IMR-90 (cell line): ENCODE data around the gene KLF9. TPM values are rescaled to one million over a fixed set of nuclear protein-coding genes. Genes with fewer than 3 reads are reported as not detected.

ENCODE experiments used
- ATAC-seq: fragments of 200-7000 bp; cut with Tn5 transposase; 2 replicates; pipeline ENCODE4 v1.9.1; 2020; ENCODE audit warnings: low read depth, mild to moderate bottlenecking, moderate library complexity
- BruUV-seq: library from RNA; stranded (reverse); fragments of 400-500 nt; replicated peaks from 2 replicates; lab custom pipeline; 2021; lab: Mats Ljungman, UMichigan
- CTCF ChIA-PET: fragments of 300-600 bp; formaldehyde crosslinking; extraction: SDS; loops from one replicate; lab custom pipeline; 2021; ENCODE audit warnings: antibody characterized with exemption; lab: Yijun Ruan, JAX
- POLR2A ChIA-PET: fragments of 300-600 bp; sonication (Branson Sonifier 250); formaldehyde crosslinking; loops from one replicate; lab custom pipeline; 2022; ENCODE audit warnings: antibody characterized with exemption; ENCODE audit not compliant: unreplicated experiment; lab: Charles Lee
- DNase-seq: peaks from one replicate; pipeline ENCODE4 v3.0.0; 2013
- H2AFZ ChIP-seq: replicated peaks from 2 replicates; pipeline ENCODE3; 2013; ENCODE audit warnings: low read length, mild to moderate bottlenecking; ENCODE audit not compliant: poor library complexity
- H2AK5ac ChIP-seq: 2 replicates; pipeline ENCODE4 v1.6.1; 2013; ENCODE audit warnings: low read depth, low read length, inconsistent platforms
- H2AK9ac ChIP-seq: replicated peaks from 2 replicates; pipeline ENCODE3; 2013; ENCODE audit warnings: mild to moderate bottlenecking, low read depth, low read length, moderate library complexity; ENCODE audit not compliant: poor library complexity
- H2BK120ac ChIP-seq: 2 replicates; pipeline ENCODE4 v1.6.1; 2013; ENCODE audit warnings: low read depth, low read length, inconsistent platforms
- H2BK15ac ChIP-seq: 3 replicates; pipeline ENCODE4 v1.6.1; 2013; ENCODE audit warnings: low read depth, low read length, inconsistent platforms
- H2BK20ac ChIP-seq: 2 replicates; pipeline ENCODE4 v1.6.1; 2013; ENCODE audit warnings: low read depth, mild to moderate bottlenecking, inconsistent platforms, low read length, moderate library complexity
- H2BK5ac ChIP-seq: 2 replicates; pipeline ENCODE4 v1.6.1; 2013; ENCODE audit warnings: mild to moderate bottlenecking, low read depth, low read length, inconsistent platforms; ENCODE audit not compliant: poor library complexity, severe bottlenecking
- H3K14ac ChIP-seq: replicated peaks from 2 replicates; pipeline ENCODE4 v1.6.1; 2013; ENCODE audit warnings: low read depth, low read length, inconsistent platforms
- H3K18ac ChIP-seq: 2 replicates; pipeline ENCODE4 v1.6.1; 2013; ENCODE audit warnings: low read depth, low read length, control low read depth
- H3K23ac ChIP-seq: 2 replicates; pipeline ENCODE4 v1.6.1; 2013; ENCODE audit warnings: low read depth, low read length, inconsistent platforms
- H3K27ac ChIP-seq: 2 replicates; pipeline ENCODE4 v1.5.1; 2013; ENCODE audit warnings: mild to moderate bottlenecking, control low read depth, low read length; ENCODE audit not compliant: insufficient read depth
- H3K27me3 ChIP-seq: 2 replicates; pipeline ENCODE4 v1.6.1; 2013; ENCODE audit warnings: low read length; ENCODE audit not compliant: control insufficient read depth, insufficient read depth
- H3K36me3 ChIP-seq: 2 replicates; pipeline ENCODE4 v1.6.1; 2013; ENCODE audit warnings: low read length, mixed read lengths; ENCODE audit not compliant: control insufficient read depth, insufficient read depth
- H3K4ac ChIP-seq: 2 replicates; pipeline ENCODE4 v1.6.1; 2013; ENCODE audit warnings: low read depth, low read length, inconsistent platforms
- H3K4me1 ChIP-seq: 2 replicates; pipeline ENCODE4 v1.6.1; 2013; ENCODE audit warnings: low read length, mixed read lengths; ENCODE audit not compliant: control insufficient read depth, insufficient read depth
- H3K4me2 ChIP-seq: 2 replicates; pipeline ENCODE4 v1.6.1; 2013; ENCODE audit warnings: low read depth, mild to moderate bottlenecking, control low read depth, low read length, moderate library complexity
- H3K4me3 ChIP-seq: 2 replicates; pipeline ENCODE4 v1.5.1; 2013; ENCODE audit warnings: low read depth, mild to moderate bottlenecking, control low read depth, low read length, moderate library complexity; ENCODE audit not compliant: insufficient read depth
- H3K56ac ChIP-seq: 2 replicates; pipeline ENCODE4 v1.6.1; 2013; ENCODE audit warnings: low read length, inconsistent platforms; ENCODE audit not compliant: insufficient read depth; ENCODE audit errors: extremely low read depth
- H3K79me1 ChIP-seq, 2 experiments: 2 replicates each; pipeline ENCODE4 v1.6.1; 2013; ENCODE audit warnings: low read length in 2 of 2, inconsistent platforms in 1 of 2, low read depth in 1 of 2
- H3K9ac ChIP-seq: 2 replicates; pipeline ENCODE4 v1.6.1; 2013; ENCODE audit warnings: low read depth, low read length, control low read depth
- H3K9me1 ChIP-seq: 2 replicates; pipeline ENCODE4 v1.6.1; 2013; ENCODE audit warnings: low read length, inconsistent platforms; ENCODE audit not compliant: insufficient read depth
- H3K9me3 ChIP-seq: 2 replicates; pipeline ENCODE4 v1.6.1; 2013; ENCODE audit warnings: low read length; ENCODE audit not compliant: control insufficient read depth, insufficient read depth
- H4K20me1 ChIP-seq: 2 replicates; pipeline ENCODE4 v1.6.1; 2013; ENCODE audit warnings: low read length, inconsistent platforms; ENCODE audit not compliant: insufficient read depth
- H4K5ac ChIP-seq: 2 replicates; pipeline ENCODE4 v1.6.1; 2013; ENCODE audit warnings: mild to moderate bottlenecking, low read depth, low read length, control low read depth
- H4K8ac ChIP-seq, 2 experiments: 2 replicates each; pipeline ENCODE4 v1.6.1; 2013; ENCODE audit warnings: low read depth in 2 of 2, low read length in 2 of 2, control low read depth in 1 of 2, inconsistent platforms in 1 of 2
- H4K91ac ChIP-seq: 2 replicates; pipeline ENCODE4 v1.6.1; 2013; ENCODE audit warnings: low read depth, low read length, inconsistent platforms; ENCODE audit not compliant: insufficient read depth
- CEBPB ChIP-seq: IDR thresholded peaks from 2 replicates; pipeline ENCODE4 v1.6.1; 2012; ENCODE audit warnings: low read depth, low read length, improper control_type of control experiment
- CHD1 ChIP-seq: IDR thresholded peaks from 2 replicates; pipeline ENCODE4 v1.6.1; 2012; ENCODE audit warnings: low read depth, low read length, improper control_type of control experiment
- WGBS, 2 experiments: methylation state at CpG; one replicate each; pipeline versions ENCODE4 v1.1.5 to v1.1.7; 2013; ENCODE audit warnings: missing lambda C conversion rate in 2 of 2; ENCODE audit not compliant: insufficient read length in 1 of 2; ENCODE audit errors: extremely low coverage in 2 of 2; 5-methylcytosine and 5-hydroxymethylcytosine counted together
- dilution Hi-C: fragments of 300-500 bp; cut with HindIII; formaldehyde crosslinking; loops from one replicate; pipeline ENCODE4 v1.14.3; 2018; ENCODE audit warnings: low sequenced_read_pairs; ENCODE audit not compliant: unreplicated experiment
- in situ Hi-C: fragments of 300-500 bp; cut with MboI; formaldehyde crosslinking; loops from 3 replicates; pipeline ENCODE4 v1.14.3; 2019; ENCODE audit warnings: low sequenced_read_pairs, inconsistent platforms, mixed read lengths
- intact Hi-C: fragments of 100-400 bp; cut with micrococcal nuclease; formaldehyde crosslinking; loops from 2 replicates; pipeline ENCODE4 v1.10.0; 2022
- polyA plus RNA-seq, 3 experiments: library from polyadenylated mRNA; depleted of rRNA; stranded (reverse); fragments of >200 nt; gene quantifications; 2 replicates each; pipeline ENCODE4 v1.2.3, GENCODE V29; 2012; ENCODE audit warnings: low replicate concordance in 1 of 3
- total RNA-seq: library from RNA; depleted of rRNA; stranded (reverse); fragments of >200 nt; gene quantifications from 2 replicates; pipeline ENCODE4 v1.2.3, GENCODE V29; 2012

Gene KLF9
- total and polyA plus RNA-seq, 2 of the 4 experiments (the other 2 are of a cell fraction) = 4.1 to 7.5 TPM

GRCh38 chr9:70428781-70429180, 14.3 kb upstream of the KLF9 start:
- DNase-seq (no peak), ATAC-seq (no peak)
- H3K18ac ChIP-seq = no peak overlapping the region
- POLR2A ChIA-PET = no interaction called here
- no peak overlapping the region for H3K4me3 ChIP-seq
- intact Hi-C loops (no loop called here), dilution Hi-C loops (no loop called here), in situ Hi-C loops (loop anchor here (25.0 kb wide), 1 partner anchor 1309 kb away; no protein-coding TSS in a partner anchor)
- no peak overlapping the region for H3K9ac ChIP-seq
- H2AFZ ChIP-seq = no peak overlapping the region
- CTCF ChIA-PET = no interaction called here
- no peak overlapping the region for H3K4me2 ChIP-seq
- no peaks in the 10 kb centered on the region for H3K79me1 ChIP-seq
- no peaks in the 10 kb centered on the region for H3K27me3 ChIP-seq
- no peaks in the 10 kb centered on the region for H3K9me3 ChIP-seq
- BruUV-seq = no TSS peak
- no peak overlapping the region for H2BK15ac ChIP-seq
- no peak overlapping the region for H2BK120ac ChIP-seq
- H4K91ac ChIP-seq = no peak overlapping the region
- no peaks in the 10 kb centered on the region for H3K4me1 ChIP-seq
- no peak overlapping the region for H2BK5ac ChIP-seq
- no peak overlapping the region for H3K56ac ChIP-seq
- H3K23ac ChIP-seq = no peak overlapping the region
- no peaks in the 10 kb centered on the region for H3K36me3 ChIP-seq
- no peak overlapping the region for H2AK5ac ChIP-seq
- no peaks in the 10 kb centered on the region for H4K20me1 ChIP-seq
- no peaks in the 10 kb centered on the region for H3K9me1 ChIP-seq
- H2BK20ac ChIP-seq = no peak overlapping the region
- H3K27ac ChIP-seq = no peak overlapping the region
- H3K4ac ChIP-seq = no peak overlapping the region
- H4K5ac ChIP-seq = no peak overlapping the region
- no peak overlapping the region for H3K14ac ChIP-seq
- TF ChIP-seq CEBPB (0 out of 2 replicates have a peak, but pooled peaks have one; percentile 7), CHD1 (no peak)
- no peak overlapping the region for H2AK9ac ChIP-seq
- H4K8ac ChIP-seq = no peak overlapping the region
- WGBS, 2 experiments = 90% methylated on average over 2 of the region's 5 CpGs; no CpG with 5 or more reads in 1 of the 2 experiments
